ENCODE results near the gene SUPT20HL2.

Gene SUPT20HL2

GRCh38 chrX:24333371-24333770 is 19.5 kb upstream of the SUPT20HL2 start:
- ATAC-seq: no peak
- TF ChIP-seq ISL1 (CRISPR knock-in tag; IDR thresholded peaks at IDR 0.05): peak; percentile 72; the same call in 1 of the 2 replicates
- TF ChIP-seq ZNF8 (CRISPR knock-in tag; IDR thresholded peaks at IDR 0.05): no peak

- TF ChIP-seq TCF4 (CRISPR knock-in tag; IDR thresholded peaks at IDR 0.05; ENCODE audit: borderline replicate concordance) (no peak), ISL1 (CRISPR knock-in tag; IDR thresholded peaks at IDR 0.05) (no peak), POU6F1 (CRISPR knock-in tag; IDR thresholded peaks at IDR 0.05; ENCODE audit: borderline replicate concordance, low read depth) (no peak), ZNF8 (CRISPR knock-in tag; IDR thresholded peaks at IDR 0.05) (no peak), ZFP30 (CRISPR knock-in tag; IDR thresholded peaks at IDR 0.05) (no peak), RARB (CRISPR knock-in tag; IDR thresholded peaks at IDR 0.05) (no peak), TOX (CRISPR knock-in tag; IDR thresholded peaks at IDR 0.05; ENCODE audit: borderline replicate concordance) (no peak), PATZ1 (CRISPR knock-in tag; IDR thresholded peaks at IDR 0.05; ENCODE audit: borderline replicate concordance) (no peak), BACH2 (CRISPR knock-in tag; IDR thresholded peaks at IDR 0.05; ENCODE audit: borderline replicate concordance) (no peak), SNAI2 (CRISPR knock-in tag; IDR thresholded peaks at IDR 0.05) (no peak), PPARA (CRISPR knock-in tag; IDR thresholded peaks at IDR 0.05; ENCODE audit: borderline replicate concordance) (no peak), ESRRG (CRISPR knock-in tag; IDR thresholded peaks at IDR 0.05) (no peak), ZNF70 (CRISPR knock-in tag; IDR thresholded peaks at IDR 0.05) (no peak)
- ATAC-seq: no peak
Measured at GRCh38 chrX:24332878-24333277, 19.0 kb upstream of the SUPT20HL2 start.

GRCh38 chrX:24325231-24325630 is 11.4 kb upstream of the SUPT20HL2 start:
- no peak for TF ChIP-seq BACH2 (CRISPR knock-in tag; IDR thresholded peaks at IDR 0.05; ENCODE audit: borderline replicate concordance)
- no peak for TF ChIP-seq GLIS3 (CRISPR knock-in tag; IDR thresholded peaks at IDR 0.05)
- no peak for TF ChIP-seq ZFP30 (CRISPR knock-in tag; IDR thresholded peaks at IDR 0.05)
- no peak for TF ChIP-seq TSHZ2 (CRISPR knock-in tag; IDR thresholded peaks at IDR 0.05)
- no peak for TF ChIP-seq PPARA (CRISPR knock-in tag; IDR thresholded peaks at IDR 0.05; ENCODE audit: borderline replicate concordance)
- no peak for TF ChIP-seq ZNF70 (CRISPR knock-in tag; IDR thresholded peaks at IDR 0.05)
- no peak for TF ChIP-seq TOX (CRISPR knock-in tag; IDR thresholded peaks at IDR 0.05; ENCODE audit: borderline replicate concordance)
- no peak for TF ChIP-seq CSDC2 (CRISPR knock-in tag; IDR thresholded peaks at IDR 0.05)
- TF ChIP-seq ISL1 (CRISPR knock-in tag; IDR thresholded peaks at IDR 0.05): no peak
- no peak for TF ChIP-seq ESRRG (CRISPR knock-in tag; IDR thresholded peaks at IDR 0.05)
- TF ChIP-seq RARB (CRISPR knock-in tag; IDR thresholded peaks at IDR 0.05): no peak
- no peak for TF ChIP-seq TCF4 (CRISPR knock-in tag; IDR thresholded peaks at IDR 0.05; ENCODE audit: borderline replicate concordance)
- TF ChIP-seq ZNF8 (CRISPR knock-in tag; IDR thresholded peaks at IDR 0.05): no peak
- no peak for TF ChIP-seq PATZ1 (CRISPR knock-in tag; IDR thresholded peaks at IDR 0.05; ENCODE audit: borderline replicate concordance)
- TF ChIP-seq SNAI2 (CRISPR knock-in tag; IDR thresholded peaks at IDR 0.05): no peak
- TF ChIP-seq ARNTL (CRISPR knock-in tag; IDR thresholded peaks at IDR 0.05; ENCODE audit: borderline replicate concordance, low read depth): no peak
- TF ChIP-seq POU6F1 (CRISPR knock-in tag; IDR thresholded peaks at IDR 0.05; ENCODE audit: borderline replicate concordance, low read depth): no peak
- TF ChIP-seq ZNF565 (CRISPR knock-in tag; conservative IDR thresholded peaks at IDR 0.05; ENCODE audit: low read depth): no peak
- ATAC-seq: no peak
